ENCODE results near the gene NFE2L2.
A peak's percentile ranks its signal among the peaks of the same experiment; 100 is the strongest.
"Not testable (repeated sequence)": the region's sequence is repeated elsewhere in the genome, so short reads cannot be mapped to it uniquely, and the experiment has no call there.

NFE2L2 gene

DNA sequence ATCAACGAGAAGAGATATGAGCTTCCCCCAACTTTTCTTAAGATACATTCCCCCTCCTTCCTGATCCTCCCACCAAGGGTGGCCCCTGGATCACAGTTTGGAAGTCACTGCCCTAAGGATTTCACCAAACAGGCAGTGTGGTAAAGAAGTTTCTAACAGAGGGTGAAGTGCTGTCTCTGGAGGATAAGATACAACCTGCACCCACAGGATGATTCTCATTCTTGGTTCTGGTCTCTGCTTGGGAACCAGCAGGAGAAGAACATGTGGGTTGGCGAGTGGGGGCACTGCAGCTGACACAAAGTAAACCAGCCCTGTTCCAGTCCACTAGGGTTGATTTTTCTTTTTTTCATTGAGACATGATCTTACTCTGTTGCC, 9.3 kb downstream of the NFE2L2 start:
- no peak for DNase-seq

- peak in 1 of 2 experiments; percentile 9 for DNase-seq
These were observed 9.9 kb downstream of the NFE2L2 start for GRCh38 chr2:177254433-177255226.

- no peak for DNase-seq
These were observed 10.8 kb downstream of the NFE2L2 start for GRCh38 chr2:177253704-177254103.

- DNase-seq: no peak
These were observed 11.6 kb downstream of the NFE2L2 start for GRCh38 chr2:177252808-177253531.

DNA sequence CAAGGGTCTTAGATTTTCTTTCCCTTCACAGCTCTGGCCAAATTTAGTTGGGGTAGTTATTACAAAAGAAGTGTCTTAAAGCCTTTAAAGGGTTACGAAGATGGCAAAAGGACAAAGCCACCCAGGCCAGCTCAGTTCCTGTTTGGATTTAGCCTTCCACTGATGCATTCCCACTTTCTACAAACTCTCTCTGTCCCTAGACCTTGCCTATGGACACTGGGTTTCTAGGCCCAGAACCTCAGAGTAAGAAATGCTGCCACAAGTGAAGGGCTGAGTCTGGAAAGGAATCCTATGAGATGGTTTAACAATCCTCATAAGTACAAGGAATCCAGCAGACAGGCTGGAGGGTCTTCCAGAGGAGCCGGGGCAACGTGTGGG, 13.4 kb downstream of the NFE2L2 start:
- DNase-seq: no peak

DNA sequence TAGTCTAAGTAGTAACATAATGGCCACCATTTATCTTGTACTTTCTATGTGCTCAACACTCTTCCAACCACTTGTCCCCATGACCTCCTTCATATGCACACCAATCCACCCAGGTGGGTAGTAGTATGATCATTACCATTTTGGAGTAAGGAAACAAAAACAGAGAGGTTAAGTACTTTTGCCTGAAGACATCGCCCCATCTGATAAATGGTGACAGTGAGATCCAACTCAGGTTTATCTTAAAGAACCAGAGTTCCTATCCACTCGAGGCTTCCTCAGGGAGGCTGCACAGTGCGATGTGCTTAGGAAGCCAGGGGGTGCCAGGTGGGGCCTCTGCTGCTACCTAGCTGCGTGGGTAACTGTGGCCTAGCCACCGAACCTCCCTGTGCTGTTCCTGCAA, 14.1 kb downstream of the NFE2L2 start:
- no peak for DNase-seq

DNA sequence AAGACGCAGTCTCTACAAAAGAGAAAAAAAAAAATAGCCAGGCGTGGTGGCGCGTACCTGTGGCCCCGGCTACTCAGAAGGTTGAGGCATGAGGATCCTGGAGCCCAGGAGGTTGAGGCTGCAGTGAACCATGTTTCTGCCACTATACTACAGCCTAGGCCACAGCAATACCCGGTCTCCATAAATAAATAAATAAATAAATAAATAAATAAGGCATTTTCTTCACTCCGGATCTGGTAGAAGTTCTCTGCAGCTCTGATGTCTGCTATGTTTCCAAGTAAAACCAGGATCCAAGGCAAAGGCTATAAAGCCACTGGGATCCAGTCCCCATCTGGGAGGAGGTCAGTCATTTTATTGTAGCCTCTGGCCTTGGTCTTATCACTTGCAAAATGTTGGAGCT, 15.5 kb downstream of the NFE2L2 start:
- DNase-seq: no peak

DNA sequence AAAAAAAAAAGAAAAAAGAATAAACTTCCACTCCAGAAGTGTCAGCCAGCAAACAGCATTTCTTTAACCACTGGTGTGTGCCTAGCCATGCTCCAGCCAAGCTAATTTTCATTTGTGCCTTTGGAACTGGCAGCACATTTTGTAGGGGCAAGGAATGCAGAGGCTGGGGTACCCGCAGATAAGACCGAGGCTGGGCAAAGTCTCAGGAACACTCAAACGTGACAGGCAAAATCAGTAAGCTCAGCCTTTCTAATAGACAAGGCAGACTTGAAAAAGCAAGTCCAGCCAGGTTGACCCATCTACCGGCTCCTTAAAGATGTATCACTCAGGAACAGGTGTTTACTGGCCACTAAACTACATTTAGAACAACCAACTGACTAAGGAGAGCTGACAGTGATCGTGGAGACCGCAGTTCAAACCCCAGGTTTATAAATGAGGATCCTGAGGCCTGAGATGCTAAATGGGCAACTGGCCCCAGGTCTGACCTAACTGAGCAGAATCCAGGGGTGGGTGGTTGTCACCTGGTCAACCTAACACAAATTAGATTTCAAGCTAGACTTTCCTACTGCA, 16.7 kb downstream of the NFE2L2 start:
- no peak for DNase-seq

GRCh38 chr2:177246523-177247030, 17.9 kb downstream of the NFE2L2 start:
- DNase-seq: not testable (repeated sequence)

GRCh38 chr2:177246000-177246399, 18.5 kb downstream of the NFE2L2 start:
- no peak for DNase-seq

- no peak for DNase-seq
These were observed 19.5 kb downstream of the NFE2L2 start for GRCh38 chr2:177245010-177245422.

- DNase-seq: no peak
These were observed 20.2 kb downstream of the NFE2L2 start for GRCh38 chr2:177244244-177244771.

DNA sequence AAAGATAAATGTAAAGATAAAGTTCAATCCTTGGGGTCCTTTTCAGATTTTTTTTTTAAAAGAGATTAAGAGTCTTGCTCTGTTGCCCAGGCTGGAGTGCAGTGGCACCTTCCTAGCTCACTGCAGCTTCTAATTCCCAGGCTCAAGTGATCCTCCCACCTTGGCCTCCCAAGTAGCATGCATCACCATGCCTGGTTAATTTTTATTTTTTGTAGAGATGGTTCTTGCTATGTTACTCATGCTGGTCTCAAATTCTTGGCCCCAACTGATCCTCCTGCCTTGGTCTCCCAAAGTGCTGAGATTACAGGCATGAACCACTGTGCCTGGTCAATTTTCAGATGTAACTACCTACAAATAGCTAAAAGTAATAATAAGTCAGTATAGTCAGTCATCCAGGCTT, 21.1 kb downstream of the NFE2L2 start:
- DNase-seq: no peak

DNA sequence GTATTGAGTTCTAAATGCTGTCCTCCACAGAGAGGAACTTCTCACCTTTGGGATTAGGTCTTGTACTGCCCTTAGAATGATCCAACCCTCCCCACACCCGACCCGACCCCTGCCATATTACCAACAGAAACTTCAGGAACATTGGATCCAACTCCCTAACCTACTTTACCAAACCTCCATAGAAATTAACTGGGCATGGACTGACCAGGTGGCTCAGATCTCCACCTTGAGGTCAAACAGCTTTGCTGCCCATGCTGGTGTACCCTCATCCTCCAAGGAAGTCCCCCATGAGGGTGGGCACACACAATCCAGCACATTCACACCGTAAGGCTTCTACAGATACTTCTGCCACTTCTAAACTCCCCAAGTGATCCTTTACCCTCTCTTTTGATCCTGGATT, 21.5 kb downstream of the NFE2L2 start:
- DNase-seq: no peak

GRCh38 chr2:177242121-177242987, 22.2 kb downstream of the NFE2L2 start:
- DNase-seq: peak in 1 of 2 experiments; percentile 46

DNA sequence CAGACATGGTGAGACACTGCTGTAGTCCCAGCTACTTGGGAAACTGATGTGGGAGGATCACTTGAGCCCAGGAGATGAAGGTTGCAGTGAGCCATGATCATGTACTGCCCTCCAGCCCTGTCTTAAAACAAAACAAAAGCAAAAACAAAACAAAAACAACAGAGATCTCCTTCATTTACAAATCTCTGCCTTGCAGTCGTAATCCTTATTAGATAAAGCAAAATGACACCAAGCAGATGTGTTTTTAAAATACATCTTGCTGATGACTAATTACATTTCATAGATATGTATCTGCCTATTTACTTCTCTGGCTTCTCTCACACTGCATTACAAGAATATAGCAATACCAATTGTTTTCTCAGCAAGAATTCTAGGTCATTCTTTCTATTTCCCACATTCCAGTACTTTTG, 22.8 kb downstream of the NFE2L2 start:
- DNase-seq: no peak

- peak in 1 of 2 experiments; percentile 56 for DNase-seq
These were observed 24.4 kb downstream of the NFE2L2 start for GRCh38 chr2:177239932-177240630.

GRCh38 chr2:177239053-177239452, 25.5 kb downstream of the NFE2L2 start:
- DNase-seq: no peak

DNA sequence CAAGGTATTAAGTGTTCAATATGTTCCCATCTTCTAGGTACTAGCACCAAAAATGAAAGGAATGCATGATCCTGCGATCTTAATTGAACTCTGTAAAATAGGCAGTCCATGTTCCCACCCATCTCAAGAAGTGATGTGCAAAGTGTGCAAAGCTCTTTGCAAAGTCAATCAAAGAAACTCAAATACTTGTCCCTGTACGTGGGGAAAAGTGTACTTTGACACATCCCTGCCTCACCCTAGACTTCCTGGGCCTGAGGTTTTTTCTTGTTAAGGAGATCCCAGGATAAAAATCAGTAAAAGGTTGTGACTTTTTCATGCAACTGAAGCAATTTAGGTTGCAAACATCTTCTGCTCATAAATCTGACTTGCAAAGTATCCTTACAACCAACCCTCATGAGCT, 26.6 kb downstream of the NFE2L2 start:
- no peak for DNase-seq

DNA sequence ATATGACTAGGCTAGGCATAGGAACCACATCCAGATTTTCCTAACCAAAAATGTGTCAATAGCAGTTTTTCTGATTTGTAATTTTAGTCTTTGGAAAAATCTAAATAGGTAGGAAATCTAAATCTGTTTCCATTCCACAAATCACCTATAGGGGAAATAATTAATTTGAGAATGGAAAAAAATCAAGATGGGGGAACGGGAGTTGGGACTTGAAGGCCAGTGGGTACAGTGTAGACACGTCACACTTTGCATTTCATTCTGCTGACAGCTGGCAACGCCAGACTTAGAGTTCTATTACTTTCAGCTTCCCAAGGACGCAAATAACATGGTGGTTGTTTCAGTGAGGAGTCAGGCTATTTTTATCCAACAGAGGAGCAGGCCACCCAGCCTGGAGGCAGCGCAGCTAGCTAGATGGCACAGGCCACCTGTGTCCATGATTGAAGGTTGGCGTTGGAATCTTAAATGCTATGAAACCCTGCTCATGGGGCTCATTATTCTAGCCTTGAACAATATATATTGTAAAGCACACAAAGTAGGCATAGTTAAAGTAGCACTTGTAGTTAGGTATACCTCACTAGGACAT, 28.6 kb downstream of the NFE2L2 start:
- DNase-seq: no peak

GRCh38 chr2:177234267-177234666, 30.3 kb downstream of the NFE2L2 start:
- no peak for DNase-seq

Measured in NCI-H2081 (cell line).